ENCODE measurements around the gene KLRC2.

GRCh38 chr12:10408842-10409241, 27.0 kb downstream of the KLRC2 start:
- no peak for TF ChIP-seq EZH2 (IDR thresholded peaks at IDR 0.05; ENCODE audit: low read length)
- no peak for TF ChIP-seq CTCF (optimal IDR thresholded peaks at IDR 0.05 in 1 of 3, IDR thresholded peaks at IDR 0.05 in 1 of 3, conservative IDR thresholded peaks at IDR 0.05 in 1 of 3; ENCODE audit: extremely low read depth in 1 of 3, insufficient read depth in 2 of 3, low read length in 3 of 3)

All from keratinocyte (primary cell).